AML-193 (cell line): Measurements from ENCODE around the gene PALB2.

Experiments used
- DNase-seq, 2 experiments: peaks; one replicate each; lab custom pipeline; 2025; lab: John Stamatoyannopoulos, UW

The PALB2 gene

GRCh38 chr16:23640931-23641765 is at the start of gene PALB2, which contains the start of gene DCTN5:
PALB2 (minus strand) TSS chr16:23641310; CDS start chr16:23641157, 153 bp downstream.
DCTN5 (plus strand) TSS chr16:23641466; CDS start chr16:23641543, 77 bp downstream.
- DNase-seq, result peak; percentile 93 to 94

DNA sequence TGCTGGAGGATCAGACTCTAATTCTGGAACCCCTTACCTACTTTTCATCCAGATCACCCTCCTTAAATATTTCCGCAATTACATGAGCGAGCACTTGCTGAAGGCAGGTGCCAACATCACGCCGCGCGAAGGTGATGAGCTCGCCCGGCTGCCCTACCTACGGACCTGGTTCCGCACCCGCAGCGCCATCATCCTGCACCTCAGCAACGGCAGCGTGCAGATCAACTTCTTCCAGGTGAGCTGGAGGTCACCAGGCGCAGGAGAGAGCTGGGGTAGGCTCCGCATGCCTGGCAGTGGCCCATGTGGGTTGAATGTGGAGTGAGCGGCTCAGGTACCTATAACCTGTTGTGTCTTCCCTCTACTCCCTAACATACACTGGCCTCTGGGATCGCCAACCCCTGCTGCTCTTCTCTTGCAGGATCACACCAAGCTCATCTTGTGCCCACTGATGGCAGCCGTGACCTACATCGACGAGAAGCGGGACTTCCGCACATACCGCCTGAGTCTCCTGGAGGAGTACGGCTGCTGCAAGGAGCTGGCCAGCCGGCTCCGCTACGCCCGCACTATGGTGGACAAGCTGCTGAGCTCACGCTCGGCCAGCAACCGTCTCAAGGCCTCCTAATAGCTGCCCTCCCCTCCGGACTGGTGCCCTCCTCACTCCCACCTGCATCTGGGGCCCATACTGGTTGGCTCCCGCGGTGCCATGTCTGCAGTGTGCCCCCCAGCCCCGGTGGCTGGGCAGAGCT is 48.5 kb upstream of the PALB2 start:
- no peak for DNase-seq

DNA sequence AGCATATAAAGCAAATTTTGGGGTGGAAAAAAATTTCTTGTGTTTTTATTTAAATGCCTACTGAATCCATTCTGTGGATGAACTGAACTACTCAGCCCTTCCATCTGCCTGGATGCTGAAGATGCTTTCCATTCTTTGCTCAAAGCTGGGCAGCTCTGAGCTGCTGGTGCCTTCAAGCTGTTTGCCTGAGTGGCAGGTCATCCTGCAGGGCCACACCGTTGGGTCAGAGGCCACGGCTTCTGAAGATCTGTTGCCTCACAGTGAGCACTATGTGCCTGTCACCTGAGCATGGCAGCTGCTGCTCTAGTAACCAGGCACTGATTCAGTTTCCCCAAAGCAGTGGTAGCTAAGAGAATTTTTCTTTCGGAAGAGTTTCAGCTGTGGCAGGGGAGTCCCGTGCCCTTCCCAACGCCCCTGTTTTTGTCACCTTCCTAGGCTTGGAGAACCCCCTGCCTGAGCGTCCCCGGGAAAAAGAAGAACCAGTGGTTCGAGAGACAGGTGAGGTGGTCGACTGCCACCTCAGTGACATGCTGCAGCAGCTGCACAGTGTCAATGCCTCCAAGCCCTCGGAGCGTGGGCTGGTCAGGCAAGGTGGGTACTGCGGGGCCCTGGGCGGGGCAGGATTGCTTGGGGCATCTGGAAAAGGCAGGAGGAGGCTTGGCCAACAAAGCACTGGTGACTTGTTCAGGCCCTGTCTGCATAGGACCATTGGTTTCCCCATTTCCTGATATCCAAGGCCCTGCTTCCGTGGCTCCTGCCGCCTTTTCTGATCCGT is 46.1 kb upstream of the PALB2 start:
- DNase-seq, result no peak

GRCh38 chr16:23683487-23683886 is 42.4 kb upstream of the PALB2 start:
- no peak for DNase-seq

DNA sequence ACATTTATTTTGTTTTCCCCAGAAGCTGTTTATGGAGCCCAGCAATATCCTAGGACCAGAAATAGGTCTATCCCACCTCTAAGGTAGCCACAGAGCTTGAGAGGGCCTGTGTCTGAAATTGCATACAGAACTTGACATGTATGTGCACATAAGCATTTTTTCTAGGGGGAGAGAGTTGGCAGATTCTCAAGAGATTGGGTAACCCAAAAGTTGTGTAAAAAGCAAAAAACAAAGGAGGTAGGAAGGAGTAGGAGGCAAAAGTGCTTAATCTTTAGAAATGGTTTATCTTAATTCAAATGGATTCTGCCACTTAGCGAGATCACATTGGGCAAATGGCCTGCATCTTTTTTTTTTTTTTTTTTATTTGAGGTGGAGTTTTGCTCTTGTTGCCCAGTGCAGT is 41.1 kb upstream of the PALB2 start:
- DNase-seq, result peak; percentile 48 to 61

DNA sequence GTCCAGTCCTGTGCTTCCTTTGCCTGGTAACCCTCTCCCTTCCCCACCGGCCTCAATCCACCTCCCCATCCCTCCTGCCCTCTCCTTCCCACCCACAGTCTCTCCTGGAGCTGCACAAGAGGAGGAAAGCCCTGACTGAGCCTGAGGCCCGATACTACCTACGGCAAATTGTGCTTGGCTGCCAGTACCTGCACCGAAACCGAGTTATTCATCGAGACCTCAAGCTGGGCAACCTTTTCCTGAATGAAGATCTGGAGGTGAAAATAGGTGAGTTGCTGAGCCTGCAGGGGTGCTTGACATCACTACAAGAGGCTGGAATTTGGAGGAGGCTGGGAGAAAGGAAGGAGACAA is 38.9 kb upstream of the PALB2 start:
- DNase-seq, result no peak

GRCh38 chr16:23679274-23679985 is 38.3 kb upstream of the PALB2 start:
- DNase-seq, result peak; percentile 45 to 61

- DNase-seq, result peak; percentile 83 to 88
Measured at GRCh38 chr16:23678430-23679273, 37.5 kb upstream of the PALB2 start, which contains the start of gene PLK1. PLK1 (plus strand) TSS chr16:23678889; CDS start chr16:23678933, 44 bp downstream.

GRCh38 chr16:23676924-23677480 is 35.9 kb upstream of the PALB2 start:
- no peak for DNase-seq

DNA sequence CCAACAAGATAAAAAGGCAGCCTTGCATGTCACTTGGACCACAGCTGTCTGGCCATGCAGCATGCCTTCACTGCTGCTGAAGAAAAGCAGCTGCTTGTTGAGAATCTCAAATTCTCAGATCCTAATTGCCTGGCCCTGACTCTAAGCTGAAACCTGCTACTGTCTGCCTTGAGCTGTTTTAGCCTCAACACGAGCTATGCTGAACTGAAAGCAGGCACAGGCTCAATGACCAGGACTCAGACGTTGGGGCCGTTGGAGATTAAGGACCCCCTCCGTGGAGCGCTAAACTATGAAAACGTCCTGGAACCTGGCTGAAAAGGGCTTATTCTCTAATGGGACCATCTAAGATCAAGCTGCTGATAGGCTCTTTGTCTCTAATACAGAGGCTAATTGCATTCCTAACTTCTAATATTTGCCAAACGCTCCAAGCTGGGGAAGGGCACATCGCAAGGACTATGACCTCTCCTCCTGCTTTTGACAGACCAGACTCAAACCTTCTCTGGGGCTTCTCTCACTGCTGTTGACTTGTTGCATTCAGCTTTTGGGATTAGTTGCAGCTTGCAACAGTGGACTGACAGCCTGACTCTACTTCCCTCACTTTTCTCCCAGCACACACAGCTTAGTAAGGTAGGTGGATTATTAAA is 33.0 kb upstream of the PALB2 start:
- DNase-seq, result no peak

GRCh38 chr16:23670137-23670776 is 29.1 kb upstream of the PALB2 start:
- no peak for DNase-seq

DNA sequence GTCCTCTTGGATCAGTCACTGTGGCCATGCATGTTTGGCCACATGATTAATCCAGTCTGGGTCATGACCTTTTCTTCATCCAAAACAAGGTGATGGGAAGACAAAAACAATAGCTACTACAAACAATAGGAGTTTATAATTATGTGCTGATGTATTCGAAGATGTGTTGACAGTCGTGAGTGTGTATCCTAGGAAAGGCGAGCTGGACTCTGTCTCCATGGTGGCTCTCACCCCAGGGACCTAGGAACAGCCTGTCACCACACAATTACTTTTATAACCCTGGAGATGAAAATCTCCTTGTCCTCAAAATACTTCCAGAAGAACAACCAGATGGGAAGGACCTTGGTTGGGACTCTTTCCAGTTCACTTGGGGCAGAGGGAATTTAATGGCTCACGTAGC is 27.8 kb upstream of the PALB2 start:
- no peak for DNase-seq

DNA sequence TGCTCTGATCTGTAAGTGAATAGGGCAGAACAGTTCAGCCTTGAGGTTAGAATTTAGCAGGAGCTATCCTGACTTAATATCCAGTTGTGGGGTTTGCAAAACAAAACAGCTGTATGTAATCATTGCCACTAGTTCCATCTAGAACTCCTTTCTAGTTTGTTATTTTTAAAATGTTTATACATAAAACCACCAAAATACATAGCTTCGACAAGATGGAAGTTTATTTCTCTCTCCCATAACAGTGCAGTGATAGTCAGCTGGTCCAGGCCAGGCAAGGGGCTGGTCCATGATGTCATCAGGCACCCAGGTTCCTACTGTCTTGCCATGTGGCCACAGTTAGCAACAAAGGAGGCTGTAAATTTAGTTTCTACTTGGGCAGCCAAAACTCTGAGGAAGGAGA is 27.1 kb upstream of the PALB2 start:
- DNase-seq, result no peak

DNA sequence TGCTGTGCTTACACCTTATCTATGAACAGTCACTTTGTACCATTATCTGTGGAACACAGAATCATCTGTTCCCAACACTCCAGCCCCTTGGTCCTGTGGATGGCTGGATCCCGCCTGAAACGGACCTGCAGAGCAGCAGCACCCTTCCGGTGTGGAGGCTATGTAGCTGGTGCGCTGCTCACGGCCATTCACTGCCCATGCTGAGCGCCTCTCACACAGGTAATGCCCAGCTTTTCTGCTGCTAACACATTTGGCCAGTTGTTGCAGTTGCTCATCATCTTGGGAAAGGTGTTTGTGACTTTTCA is 26.2 kb upstream of the PALB2 start:
- no peak for DNase-seq

DNA sequence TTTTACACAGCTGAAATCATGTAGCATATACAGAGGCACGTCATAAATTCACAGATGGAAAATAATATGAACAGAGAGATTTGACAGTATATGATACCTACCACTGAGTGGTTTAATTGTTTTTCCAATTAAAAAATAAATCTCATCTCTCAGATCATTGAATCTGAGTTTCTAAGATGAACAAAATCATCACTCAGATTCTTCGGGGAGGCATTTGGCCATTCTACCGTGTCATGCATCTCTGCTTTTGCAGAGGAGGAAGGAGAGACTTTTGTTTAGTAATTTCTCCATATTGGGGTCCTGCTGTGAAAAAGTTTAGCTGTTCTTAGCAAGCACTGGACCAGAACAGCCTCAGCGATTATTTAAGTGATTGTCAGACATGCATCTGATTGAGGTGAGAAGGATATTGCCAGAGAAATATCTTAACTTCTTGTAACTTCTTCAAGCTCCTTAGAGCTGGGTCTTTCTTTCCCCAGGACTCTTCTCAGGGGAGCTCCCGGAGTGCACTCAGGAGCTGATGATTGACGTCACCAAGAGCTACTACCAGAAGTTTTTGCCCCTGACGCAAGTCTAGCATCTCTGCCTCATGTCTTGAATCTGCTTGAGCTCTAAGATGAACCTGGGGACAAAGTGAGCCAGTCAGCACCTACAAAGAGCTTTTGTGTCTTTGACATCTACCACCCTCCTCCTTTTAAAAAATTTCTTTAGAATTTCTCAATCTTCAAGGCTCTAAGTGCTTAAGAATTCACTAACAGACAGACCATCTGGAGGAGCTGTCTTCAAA is 25.7 kb upstream of the PALB2 start:
- no peak for DNase-seq

DNA sequence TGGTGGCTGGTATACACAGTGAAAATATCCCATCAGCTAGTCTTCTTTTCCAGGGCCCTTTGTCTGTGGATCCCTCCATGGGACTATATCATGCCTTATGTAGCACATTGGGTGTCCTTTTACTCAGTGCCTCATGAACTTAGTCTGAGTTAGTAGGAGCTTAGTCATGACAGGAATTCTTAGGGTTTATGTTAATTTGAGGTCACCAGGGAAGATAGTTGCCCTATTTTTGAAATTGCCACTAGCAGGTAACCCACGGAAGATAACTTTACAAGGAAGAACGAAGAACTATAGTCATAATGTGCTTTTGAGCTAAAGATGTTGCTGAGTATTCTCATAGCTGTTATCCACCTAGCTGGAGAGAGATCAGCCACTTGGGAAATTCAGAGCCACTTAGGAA is 22.8 kb upstream of the PALB2 start:
- no peak for DNase-seq

GRCh38 chr16:23651943-23652468 is 10.9 kb upstream of the PALB2 start:
- DNase-seq, result no peak

DNA sequence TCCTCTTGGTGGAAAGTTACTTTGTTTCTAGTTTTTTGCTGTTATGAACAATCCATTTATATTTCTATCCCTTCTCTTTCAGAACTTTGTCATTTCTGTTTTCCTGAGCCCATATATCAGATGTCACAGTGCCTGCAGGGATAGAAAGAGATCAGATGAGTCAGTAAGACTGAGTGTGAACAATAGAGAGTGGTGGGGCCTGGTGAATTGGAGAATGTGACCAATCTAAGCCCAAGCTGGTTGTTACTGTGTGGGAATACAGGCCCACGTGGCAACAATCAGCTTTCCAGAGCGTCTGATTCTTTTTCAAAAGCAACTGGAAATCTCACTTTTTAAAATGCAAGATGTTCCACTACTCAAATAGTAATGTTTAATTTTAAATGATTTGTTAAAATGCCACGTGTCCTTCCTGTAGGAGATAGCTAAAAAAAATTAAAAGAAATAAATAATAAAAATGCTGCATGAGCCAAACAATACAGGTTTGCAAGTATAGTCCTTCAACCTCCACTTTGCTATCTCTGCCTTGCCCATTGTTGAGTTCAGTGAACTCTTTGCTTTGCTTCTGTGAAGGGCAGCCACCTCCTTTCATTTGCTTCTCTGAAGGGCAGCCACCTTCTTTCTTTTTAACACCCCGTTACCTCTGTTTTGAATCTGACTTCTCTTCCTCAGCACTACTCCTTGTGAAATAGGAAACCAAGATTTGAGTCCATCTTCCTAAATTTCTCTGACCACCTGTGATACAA is 9.7 kb upstream of the PALB2 start:
- no peak for DNase-seq
